Coronary artery (tissue), 2 donors: Measurements from ENCODE around the gene MTMR3.
"Not testable (repeated sequence)": the region's sequence is repeated elsewhere in the genome, so short reads cannot be mapped to it uniquely, and the experiment has no call there.

Experiments
- DNase-seq: peaks from one replicate; pipeline ENCODE4 v3.0.0-alpha.2; 2017; ENCODE audit warnings: low spot score
- H3K27ac ChIP-seq, 2 donors: fragments of 200-600 bp; sonication (generic); one replicate each; pipeline ENCODE4 v1.5.1; 2016 to 2019
- H3K4me3 ChIP-seq: fragments of 200-600 bp; sonication (generic); 2 replicates; pipeline ENCODE4 v1.5.1; 2016; ENCODE audit warnings: mild to moderate bottlenecking, moderate library complexity
- TF ChIP-seq, protein P1 (sequence below): fragments of 200-600 bp; sonication (generic); IDR thresholded peaks from one replicate; pipeline ENCODE4 v1.5.1; 2019; ENCODE audit warnings: antibody characterized with exemption

Gene MTMR3

GRCh38 chr22:29956680-29957079, 73.7 kb downstream of the MTMR3 start:
- TF ChIP-seq, protein P1, sequence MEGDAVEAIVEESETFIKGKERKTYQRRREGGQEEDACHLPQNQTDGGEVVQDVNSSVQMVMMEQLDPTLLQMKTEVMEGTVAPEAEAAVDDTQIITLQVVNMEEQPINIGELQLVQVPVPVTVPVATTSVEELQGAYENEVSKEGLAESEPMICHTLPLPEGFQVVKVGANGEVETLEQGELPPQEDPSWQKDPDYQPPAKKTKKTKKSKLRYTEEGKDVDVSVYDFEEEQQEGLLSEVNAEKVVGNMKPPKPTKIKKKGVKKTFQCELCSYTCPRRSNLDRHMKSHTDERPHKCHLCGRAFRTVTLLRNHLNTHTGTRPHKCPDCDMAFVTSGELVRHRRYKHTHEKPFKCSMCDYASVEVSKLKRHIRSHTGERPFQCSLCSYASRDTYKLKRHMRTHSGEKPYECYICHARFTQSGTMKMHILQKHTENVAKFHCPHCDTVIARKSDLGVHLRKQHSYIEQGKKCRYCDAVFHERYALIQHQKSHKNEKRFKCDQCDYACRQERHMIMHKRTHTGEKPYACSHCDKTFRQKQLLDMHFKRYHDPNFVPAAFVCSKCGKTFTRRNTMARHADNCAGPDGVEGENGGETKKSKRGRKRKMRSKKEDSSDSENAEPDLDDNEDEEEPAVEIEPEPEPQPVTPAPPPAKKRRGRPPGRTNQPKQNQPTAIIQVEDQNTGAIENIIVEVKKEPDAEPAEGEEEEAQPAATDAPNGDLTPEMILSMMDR, result no peak
- Histone ChIP-seq H3K4me3 (no peak overlapping the region), H3K27ac (no peak overlapping the region)
- DNase-seq, result no peak

- Histone ChIP-seq H3K27ac (no peak overlapping the region), H3K4me3 (no peak overlapping the region)
- no peak for DNase-seq
- TF ChIP-seq, protein P1, result no peak
Measured at GRCh38 chr22:29958170-29958569, 75.2 kb downstream of the MTMR3 start.

DNA sequence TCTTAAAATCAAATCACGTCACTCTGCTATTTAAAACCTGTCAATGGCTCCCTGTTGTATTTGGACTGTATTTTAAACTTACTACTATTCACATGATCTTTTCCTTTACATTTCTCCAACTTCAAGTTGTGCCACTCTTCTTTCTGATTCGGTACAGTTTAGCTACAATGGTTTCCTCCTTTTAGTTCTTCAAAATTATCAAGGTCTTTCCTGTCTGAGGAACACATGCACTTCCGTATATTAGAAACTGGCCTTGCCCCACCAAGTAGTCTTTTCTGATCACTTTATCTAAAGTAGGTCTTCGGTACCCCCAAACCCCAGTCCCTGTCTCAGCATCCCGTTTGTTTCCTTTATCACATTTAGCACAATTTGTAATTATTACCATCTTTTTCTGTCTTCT, 81.8 kb downstream of the MTMR3 start:
- TF ChIP-seq, protein P1, result no peak
- DNase-seq, result no peak
- H3K4me3 ChIP-seq, result no peak overlapping the region
- H3K27ac ChIP-seq, result no peak overlapping the region

DNA sequence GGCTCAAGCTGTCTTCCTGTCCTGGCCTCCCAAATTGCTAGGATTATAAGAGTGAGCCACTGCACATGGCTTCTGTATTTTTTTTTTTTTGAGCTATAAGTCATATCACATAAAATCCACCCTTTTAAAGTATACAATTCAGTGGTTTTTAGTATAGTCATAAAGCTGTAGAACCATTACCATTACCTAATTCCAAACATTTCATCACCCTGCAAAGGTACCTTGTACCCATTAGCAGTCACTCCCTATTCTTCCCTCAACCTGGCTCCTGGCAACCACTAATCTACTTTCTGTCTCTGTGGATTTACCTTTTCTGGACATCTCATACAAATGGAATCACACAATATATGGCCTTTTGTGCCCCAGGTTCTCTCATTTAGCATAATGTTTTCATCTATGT, 84.5 kb downstream of the MTMR3 start:
- H3K27ac ChIP-seq, result no peak overlapping the region
- no peak for DNase-seq
- TF ChIP-seq, protein P1, result no peak
- H3K4me3 ChIP-seq, result no peak overlapping the region

GRCh38 chr22:29971607-29972006, 88.6 kb downstream of the MTMR3 start:
- TF ChIP-seq, protein P1, result no peak
- Histone ChIP-seq H3K27ac (no peak overlapping the region), H3K4me3 (no peak overlapping the region)
- DNase-seq, result no peak

- Histone ChIP-seq H3K27ac (no peak overlapping the region), H3K4me3 (no peak overlapping the region)
- no peak for DNase-seq
- TF ChIP-seq, protein P1, result no peak
Measured at GRCh38 chr22:29972121-29972520, 89.1 kb downstream of the MTMR3 start.

DNA sequence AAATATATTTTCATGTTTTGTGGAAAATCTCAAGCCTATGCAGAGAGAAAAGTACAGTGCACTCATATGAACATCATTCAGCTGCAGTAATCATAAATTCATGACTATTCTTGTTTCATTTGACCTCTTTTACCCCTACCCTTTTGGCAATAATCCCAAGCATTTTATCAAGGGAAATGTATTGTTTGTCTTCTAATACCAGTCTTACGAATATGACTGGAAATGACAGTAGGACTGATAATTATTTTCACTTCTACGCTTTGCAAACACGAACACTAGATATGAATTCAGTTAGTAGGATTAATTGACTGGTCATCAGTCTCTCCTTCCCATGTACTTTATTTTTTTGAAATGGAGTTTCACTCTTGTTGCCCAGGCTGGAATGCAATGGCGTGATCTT, 90.3 kb downstream of the MTMR3 start:
- H3K4me3 ChIP-seq, result no peak overlapping the region
- DNase-seq, result no peak
- TF ChIP-seq, protein P1, result no peak

DNA sequence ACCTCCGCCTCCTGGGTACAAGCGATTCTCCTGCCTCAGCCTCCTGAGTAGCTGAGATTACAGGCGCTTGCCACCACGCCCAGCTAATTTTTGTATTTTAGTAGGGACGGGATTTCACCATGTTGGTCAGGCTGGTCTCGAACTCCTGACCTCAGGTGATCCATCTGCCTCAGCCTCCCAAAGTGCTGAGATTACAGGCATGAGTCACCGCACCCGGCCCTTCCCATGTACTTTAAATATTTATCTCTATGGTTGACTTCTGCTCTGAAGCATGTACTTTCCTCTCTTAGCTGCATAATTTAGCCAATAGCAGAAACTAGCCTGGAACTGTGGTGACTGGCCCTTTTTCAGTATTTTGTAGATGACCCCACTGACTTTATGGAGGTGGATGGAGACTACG, 90.7 kb downstream of the MTMR3 start:
- not testable (repeated sequence) for H3K4me3 ChIP-seq, DNase-seq, H3K27ac ChIP-seq

More for the DNA sequence above, 90.3 kb downstream of the MTMR3 start:
- H3K27ac ChIP-seq, result no peak overlapping the region
